ENCODE results near the gene FN1. TPM values are rescaled to one million over a fixed set of nuclear protein-coding genes. Genes with fewer than 3 reads are reported as not detected.

FN1 gene
- total RNA-seq, 2 donors from 2014 or later: 27.4 to 53.7 TPM

DNA sequence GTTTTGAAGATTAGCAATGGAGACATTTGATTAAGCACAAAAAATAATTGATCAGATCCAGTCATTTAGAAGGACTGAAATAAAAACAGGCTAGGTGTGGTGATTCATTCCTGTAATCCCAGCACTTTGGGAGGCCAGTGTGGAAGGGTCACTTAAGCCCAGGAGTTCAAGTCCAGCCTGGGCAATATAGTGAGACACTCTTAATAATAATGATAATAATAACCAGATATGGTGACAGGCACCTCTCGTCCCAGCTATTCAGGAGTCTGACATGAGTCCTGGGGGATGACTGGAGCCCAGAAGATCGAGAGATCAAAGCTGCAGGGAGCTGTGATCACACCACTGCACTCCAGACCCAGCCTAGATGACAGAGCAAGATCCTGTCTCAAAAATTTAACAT, 3.5 kb upstream of the FN1 start:
- 69 to 77% methylated on average over 2 of the region's 2 CpGs for WGBS, 2 donors
- intact Hi-C loops (cut with DNase I): no loop called here

DNA sequence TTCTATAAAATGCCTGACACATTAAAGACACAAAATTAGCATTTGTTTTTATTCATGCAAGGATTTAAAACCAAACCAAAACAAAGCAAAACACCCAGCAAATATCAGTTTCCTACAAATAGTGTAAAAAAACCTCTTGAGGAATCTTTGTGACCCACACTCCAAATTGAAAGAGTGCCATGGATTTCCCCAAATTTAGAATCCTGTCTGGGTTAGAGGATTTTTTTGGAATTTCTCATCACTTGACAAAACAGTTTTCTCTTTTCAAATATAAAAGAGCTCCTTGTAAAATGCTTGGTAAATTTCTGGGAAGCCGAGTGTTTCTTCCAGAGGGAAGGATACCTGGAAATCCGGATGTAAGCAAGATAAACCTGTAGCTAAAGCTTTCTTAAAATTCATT, 1.7 kb upstream of the FN1 start:
- Histone ChIP-seq H3K4me3 (no peak overlapping the region), H3K27ac (no peak overlapping the region), H3K27me3 (no peaks in the 10 kb centered on the region), H3K4me1 (peaks cover 18% of the 10 kb centered on the region), H3K36me3 (replicated peaks in 1 of 2; ENCODE audit: insufficient read depth in 1 of 2, low read depth in 2 of 2) (no peaks in the 10 kb centered on the region), H3K9me3 (no peaks in the 10 kb centered on the region)
- TF ChIP-seq, protein P1, sequence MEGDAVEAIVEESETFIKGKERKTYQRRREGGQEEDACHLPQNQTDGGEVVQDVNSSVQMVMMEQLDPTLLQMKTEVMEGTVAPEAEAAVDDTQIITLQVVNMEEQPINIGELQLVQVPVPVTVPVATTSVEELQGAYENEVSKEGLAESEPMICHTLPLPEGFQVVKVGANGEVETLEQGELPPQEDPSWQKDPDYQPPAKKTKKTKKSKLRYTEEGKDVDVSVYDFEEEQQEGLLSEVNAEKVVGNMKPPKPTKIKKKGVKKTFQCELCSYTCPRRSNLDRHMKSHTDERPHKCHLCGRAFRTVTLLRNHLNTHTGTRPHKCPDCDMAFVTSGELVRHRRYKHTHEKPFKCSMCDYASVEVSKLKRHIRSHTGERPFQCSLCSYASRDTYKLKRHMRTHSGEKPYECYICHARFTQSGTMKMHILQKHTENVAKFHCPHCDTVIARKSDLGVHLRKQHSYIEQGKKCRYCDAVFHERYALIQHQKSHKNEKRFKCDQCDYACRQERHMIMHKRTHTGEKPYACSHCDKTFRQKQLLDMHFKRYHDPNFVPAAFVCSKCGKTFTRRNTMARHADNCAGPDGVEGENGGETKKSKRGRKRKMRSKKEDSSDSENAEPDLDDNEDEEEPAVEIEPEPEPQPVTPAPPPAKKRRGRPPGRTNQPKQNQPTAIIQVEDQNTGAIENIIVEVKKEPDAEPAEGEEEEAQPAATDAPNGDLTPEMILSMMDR (IDR thresholded peaks at IDR 0.05): no peak
- no peak for TF ChIP-seq POLR2A (IDR thresholded peaks at IDR 0.05)
- intact Hi-C loops (cut with DNase I): no loop called here
- 61 to 70% methylated on average over 2 of the region's 2 CpGs for WGBS, 2 donors
- no peak for ATAC-seq
- DNase-seq: no peak

More for the DNA sequence above, 3.5 kb upstream of the FN1 start:
- ATAC-seq (no peak), DNase-seq (no peak)
- Histone ChIP-seq H3K27me3 (no peaks in the 10 kb centered on the region), H3K4me1 (peaks cover 18% of the 10 kb centered on the region), H3K9me3 (no peaks in the 10 kb centered on the region), H3K4me3 (no peak overlapping the region), H3K27ac (no peak overlapping the region), H3K36me3 (replicated peaks in 1 of 2; ENCODE audit: insufficient read depth in 1 of 2, low read depth in 2 of 2) (no peaks in the 10 kb centered on the region)
- TF ChIP-seq, protein P1 (IDR thresholded peaks at IDR 0.05): no peak
- no peak for TF ChIP-seq POLR2A (IDR thresholded peaks at IDR 0.05)

DNA sequence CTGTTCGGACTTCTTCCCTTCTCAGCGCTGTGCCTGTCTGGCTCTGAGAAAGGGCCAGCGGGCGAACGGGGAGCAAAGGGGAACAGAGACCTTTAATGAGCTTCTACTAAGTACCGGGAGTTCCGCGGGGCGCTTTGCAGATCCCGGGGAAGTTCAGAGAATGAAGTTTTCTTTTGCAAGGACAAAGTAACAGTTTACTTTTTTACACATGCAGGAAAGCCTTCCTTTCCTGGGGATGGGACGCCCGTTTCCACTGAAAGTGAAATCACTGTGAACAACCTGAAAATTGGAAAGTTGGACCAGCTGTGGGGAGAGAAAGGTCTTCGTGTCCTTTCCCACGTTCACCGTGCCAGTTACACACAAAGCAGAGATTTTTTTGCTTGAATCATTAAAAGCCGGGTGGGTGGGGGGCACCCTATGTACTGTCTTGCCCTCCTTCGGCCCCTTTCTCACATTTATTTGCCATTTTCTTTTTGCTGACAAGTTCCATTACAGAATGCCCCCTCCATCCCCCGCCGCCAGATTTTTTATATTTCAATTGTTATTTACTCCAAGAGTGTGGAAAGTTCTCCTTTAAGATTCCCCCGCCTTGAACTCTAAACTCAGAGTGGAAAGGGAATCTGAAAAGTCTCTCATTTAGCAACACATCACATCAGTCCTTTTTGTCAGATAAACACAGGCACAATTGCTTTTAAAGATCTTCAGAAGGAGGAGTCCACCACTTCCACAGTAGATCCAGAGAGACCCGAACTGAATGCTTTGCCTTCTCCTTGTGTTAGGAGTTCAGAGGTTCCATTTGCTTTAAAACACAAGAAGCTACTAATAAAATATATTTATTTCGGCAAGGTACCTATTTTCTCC, 1.1 kb upstream of the FN1 start:
- peak; percentile 17 for ATAC-seq
- intact Hi-C loops (cut with DNase I): no loop called here
- Histone ChIP-seq H3K4me1 (peaks cover 18% of the 10 kb centered on the region), H3K9me3 (no peaks in the 10 kb centered on the region), H3K36me3 (replicated peaks in 1 of 2; ENCODE audit: insufficient read depth in 1 of 2, low read depth in 2 of 2) (no peaks in the 10 kb centered on the region), H3K27me3 (no peaks in the 10 kb centered on the region), H3K4me3 (peak overlapping the region; percentile 8 to 28), H3K27ac (peak overlapping the region in 3 of 4 donors; percentile 1 to 42 (median 34))
- TF ChIP-seq, protein P1 (IDR thresholded peaks at IDR 0.05): no peak
- TF ChIP-seq POLR2A (IDR thresholded peaks at IDR 0.05): no peak
- DNase-seq: peak in 2 of 4 donors; percentile 8 to 18
- WGBS, 2 donors: 14 to 16% methylated on average over 22 of the region's 22 CpGs

DNA sequence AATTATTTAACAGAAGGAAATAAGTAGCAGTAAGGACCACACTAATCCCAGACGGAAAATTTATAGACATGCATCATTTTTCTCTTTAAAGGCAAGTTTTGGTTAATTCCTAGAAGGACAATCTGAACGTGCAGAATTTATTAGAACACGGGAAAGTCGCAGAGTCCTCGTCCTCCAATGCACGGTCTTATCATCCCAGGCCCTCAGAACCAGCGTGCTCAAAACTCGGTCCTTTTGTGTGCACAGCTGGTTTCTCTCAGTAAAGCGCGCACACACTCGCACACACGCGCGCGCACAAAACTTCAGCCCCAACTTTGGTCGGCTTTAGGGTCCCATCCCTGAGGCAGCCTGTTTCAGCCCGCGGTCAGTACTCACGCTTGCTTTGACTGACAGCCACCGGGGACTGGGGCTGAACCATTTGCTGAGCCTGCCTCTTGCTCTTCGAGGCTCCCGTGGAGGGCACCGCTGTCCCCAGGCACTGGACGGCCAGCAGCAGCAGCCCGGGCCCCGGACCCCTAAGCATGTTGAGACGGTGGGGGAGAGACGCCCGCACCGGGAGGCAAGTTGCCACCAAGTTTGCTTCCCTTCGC, 493 bp downstream of the FN1 start:
- peak overlapping the region in 1 of 4 donors; percentile 27 for H3K27ac ChIP-seq
- WGBS, 2 donors: 2 to 5% methylated on average over 21 to 31 of the region's 31 CpGs
- intact Hi-C loops (cut with DNase I): no loop called here

More for the DNA sequence above, 493 bp downstream of the FN1 start:
- DNase-seq: peak; percentile 13 to 28 (median 22)
- Histone ChIP-seq H3K4me1 (peaks cover 18% of the 10 kb centered on the region), H3K4me3 (peak overlapping the region in 1 of 2 donors; percentile 3), H3K9me3 (no peaks in the 10 kb centered on the region), H3K27me3 (no peaks in the 10 kb centered on the region), H3K36me3 (replicated peaks in 1 of 2; ENCODE audit: insufficient read depth in 1 of 2, low read depth in 2 of 2) (no peaks in the 10 kb centered on the region)
- ATAC-seq: peak; percentile 43
- TF ChIP-seq, protein P1 (IDR thresholded peaks at IDR 0.05): no peak
- TF ChIP-seq POLR2A (IDR thresholded peaks at IDR 0.05): no peak

All from body of pancreas (tissue), 4 donors.